ENCODE data around the gene ASPG.

The ASPG gene

DNA sequence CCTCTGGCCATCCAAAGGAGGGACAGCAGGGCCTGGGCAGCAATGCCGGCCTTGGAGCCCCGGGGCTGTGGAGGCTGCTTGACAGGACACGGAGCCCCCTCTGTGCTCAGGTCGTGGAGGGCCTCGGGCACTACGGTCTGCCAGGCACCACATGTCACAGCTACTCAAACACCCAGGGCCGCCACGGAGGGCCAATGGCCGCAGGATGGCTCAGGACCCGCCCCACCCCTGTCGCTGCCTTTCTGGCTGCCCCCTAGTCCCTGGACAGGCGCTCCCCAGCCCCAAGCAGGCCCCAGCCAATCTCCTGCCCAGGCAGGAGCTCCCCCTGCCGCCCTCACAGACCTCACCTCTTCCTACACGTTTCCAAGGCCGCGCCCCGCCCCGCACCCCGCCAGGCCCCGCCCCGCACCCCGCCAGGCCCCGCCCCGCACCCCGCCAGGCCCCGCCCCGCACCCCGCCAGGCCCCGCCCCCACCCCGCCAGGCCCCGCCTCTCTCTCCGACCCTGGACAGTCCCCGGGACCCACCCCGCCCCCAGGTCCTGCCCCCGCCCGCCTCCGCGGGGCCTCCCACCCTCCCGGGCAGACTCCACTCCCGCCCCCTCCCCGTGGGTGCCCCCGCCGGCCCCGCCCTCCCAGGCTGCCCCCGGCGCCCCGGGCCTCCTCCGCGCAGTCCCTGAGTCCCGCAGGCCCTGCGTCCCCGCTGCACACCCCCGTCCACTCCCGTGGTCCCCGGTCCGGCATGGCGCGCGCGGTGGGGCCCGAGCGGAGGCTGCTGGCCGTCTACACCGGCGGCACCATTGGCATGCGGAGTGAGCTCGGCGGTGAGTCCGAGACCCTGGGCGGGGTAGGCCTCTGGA lies at the start of gene ASPG:
Gene ASPG, plus strand, starts transcription at position 669 of the 857 bp plus-strand sequence. Its CDS starts 71 bp downstream, at position 740.
- no peak for DNase-seq

DNA sequence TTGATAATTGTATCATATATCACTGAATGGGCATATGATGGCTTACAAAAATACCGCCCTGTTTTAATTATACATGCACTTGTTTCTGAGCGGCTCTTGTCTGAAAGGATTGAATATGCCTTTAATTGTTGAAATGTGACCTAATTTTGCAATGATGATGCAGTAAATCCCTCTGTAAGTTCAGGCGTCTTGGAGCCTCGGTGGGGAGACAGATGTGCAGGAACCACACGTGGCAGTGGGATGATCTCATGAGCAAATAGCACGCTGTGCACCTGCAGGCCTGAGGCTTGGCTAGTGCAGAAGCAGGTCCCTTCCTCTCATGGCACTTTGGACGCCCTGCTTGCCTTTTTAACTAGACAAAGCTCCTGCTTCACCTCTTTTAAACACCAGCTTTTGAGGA lies 49.3 kb upstream of the ASPG start:
- DNase-seq: no peak

DNA sequence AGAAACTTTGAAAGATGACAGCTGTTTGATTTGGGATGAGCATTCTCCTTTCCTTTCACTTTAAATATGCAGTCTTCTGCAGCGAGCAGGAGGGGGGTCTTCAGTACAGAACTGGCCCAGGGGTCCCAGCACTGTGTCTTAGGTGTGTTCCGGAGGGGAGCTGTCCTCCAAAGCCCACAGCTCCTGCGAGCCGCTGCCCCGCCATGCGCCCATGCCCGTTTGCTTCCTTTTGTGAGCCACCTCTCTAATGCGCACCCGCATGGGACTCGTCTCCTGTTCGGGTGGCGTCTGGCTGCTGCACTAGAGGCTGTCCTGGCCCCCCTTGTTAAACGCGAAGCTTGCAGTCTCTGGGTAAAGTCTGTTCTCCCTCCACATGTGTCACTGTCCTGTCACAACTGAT lies 48.4 kb upstream of the ASPG start:
- DNase-seq: no peak

DNA sequence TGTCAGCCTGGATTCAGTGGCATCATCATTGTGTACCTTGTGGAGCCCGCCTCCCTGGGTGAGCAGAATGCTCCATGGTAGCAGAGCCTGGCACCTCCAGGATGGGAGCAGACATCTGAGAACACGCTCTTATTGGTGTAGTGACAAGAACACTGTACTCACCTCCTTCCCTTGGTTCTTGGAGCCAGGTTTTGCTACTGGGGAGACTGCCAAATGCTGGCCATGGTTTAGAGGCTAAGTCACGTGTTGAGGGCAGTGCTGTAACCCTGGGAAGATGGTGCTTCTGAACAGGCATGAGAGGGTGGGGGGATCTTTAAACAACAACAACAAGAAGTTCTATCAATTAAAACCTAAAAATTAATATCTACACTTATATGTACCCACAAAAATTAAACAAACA lies 47.6 kb upstream of the ASPG start:
- DNase-seq: no peak

DNA sequence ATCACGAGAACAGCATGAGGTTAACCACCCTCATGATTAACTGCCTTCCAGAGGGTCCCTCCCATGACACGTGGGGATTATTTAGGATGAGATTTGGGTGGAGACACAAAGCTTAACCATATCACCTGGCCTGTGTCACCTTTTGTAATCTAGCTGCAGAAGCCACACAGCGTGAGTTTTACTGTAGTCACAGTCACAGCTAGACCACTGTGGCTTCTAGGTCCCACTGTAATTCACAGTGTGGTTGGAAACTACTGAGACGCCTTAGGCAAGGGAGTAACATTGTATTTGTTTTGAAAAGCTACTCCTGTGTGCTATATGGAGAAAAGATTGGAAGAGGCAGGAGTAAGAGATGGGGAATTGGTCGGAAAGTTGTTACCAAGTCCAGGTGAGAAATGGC lies 46.3 kb upstream of the ASPG start:
- DNase-seq: no peak

DNA sequence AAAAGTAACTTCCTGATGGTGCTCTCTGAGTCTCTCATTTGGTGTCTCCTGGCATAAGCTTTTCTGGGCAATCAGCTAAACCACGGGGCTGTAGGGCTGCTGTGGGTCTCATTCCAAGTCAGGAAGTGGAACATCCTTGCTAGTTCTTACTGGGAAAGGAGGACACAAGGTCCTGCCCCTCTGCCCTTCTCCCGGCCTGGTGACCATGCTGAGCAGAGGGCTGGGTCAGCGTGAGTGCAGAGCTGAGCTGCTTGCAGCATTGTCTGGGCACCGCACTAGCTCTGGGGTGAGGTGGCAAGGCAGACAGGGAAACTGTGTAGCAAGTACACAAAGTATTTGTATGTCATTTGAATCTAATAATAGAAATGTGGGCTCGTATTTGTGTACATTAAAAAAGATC lies 45.0 kb upstream of the ASPG start:
- DNase-seq: no peak

DNA sequence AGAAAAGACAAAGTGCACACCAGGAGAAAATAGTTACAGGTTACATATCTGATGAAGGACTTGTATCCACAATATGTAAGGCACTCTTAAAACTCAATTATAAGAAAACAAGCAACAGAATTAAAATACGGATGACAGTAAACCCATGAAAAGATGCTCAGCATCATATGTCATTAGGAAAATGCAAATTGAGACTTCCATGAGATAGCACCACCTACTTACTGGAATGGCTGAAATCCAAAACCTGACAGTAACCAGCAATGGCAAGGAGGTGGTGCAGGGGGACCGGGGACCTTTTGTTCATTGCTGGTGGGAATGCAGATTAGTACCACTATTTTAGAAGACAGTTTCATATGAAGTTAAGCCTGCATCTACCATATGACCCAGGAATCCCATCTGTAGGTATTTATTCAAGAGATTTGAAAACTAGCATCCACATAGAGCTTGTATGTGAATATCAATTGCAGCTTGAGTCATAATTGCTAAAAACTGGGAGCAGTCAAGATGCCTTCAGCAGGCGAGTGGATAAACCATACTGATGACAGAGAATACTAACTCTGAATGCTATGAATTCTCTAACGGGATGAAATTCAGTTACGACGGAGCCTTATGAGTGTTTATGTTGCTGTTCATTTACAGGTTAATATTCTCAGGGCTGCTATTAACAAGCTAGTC lies 43.9 kb upstream of the ASPG start:
- no peak for DNase-seq

DNA sequence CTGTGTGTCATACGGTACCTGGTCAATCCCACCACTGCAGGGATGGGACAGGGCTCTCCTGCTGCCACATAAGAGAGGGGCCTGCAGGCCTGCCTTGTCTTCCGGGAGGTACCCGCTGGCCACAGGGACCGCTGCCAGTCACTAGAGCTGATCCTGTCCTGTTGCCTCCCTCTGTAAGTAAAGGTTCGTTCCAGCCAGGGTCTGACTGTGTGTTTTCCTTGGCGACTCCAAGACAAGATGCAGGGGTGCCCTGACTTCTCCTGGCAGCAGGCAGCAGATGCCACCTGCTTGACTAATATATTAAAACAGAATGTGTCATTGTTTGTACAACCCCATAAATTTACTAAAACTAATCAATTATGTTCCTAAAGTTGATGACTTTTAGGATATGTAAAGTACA lies 41.5 kb upstream of the ASPG start:
- no peak for DNase-seq

DNA sequence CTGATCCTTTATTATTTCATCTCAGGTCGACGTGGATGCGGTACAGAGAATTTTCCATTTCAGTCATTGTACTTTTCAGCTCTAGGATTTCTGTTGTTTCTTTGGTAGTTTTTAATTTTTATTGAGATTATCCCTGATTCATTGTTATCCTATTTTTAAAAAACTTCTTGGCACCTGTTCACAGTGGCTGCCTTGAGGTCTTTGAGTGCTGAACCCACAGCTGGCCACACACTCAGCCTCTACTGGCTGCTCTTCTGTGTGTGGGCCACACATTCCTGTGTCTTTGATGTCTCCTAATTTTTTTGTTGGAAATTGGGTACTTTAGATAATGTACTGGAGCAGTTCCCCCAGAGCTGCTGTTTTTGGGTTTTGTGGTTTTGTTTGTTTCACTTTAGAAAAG lies 37.7 kb upstream of the ASPG start:
- no peak for DNase-seq

DNA sequence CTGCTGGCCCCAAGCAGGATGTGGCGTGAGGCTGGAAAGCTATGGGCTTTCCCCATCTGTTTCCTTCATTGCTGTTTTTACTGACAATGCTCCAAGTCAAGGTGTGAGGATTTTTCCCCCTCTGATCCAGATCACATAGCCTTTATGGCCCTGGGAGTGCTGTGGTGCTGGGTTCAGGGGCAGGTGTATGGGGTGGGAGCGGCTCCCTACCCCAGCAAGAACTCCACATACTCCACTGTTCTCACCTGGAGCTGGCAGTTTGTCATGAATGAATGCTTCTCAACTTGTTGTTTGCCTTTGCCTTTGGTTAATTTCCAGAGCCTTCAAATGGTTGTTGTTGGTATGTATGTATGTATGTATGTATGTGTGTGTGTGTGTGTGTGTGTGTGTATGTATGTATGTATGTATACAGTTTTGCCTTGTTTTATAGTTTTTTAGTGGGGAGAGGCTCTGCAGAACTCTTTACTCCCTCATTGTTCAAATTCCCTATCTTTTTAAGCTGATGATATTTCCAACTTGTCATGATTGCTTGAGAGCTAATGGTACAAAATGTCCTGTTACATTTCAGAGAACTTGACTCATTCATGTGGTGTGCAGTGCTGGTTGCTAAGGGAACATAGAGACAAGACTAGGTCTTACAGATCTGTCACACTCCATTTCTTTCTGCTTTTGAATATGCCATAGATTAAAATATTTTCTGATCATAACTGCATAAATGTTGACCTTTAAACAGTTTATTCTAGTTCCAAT lies 36.6 kb upstream of the ASPG start:
- DNase-seq: no peak

DNA sequence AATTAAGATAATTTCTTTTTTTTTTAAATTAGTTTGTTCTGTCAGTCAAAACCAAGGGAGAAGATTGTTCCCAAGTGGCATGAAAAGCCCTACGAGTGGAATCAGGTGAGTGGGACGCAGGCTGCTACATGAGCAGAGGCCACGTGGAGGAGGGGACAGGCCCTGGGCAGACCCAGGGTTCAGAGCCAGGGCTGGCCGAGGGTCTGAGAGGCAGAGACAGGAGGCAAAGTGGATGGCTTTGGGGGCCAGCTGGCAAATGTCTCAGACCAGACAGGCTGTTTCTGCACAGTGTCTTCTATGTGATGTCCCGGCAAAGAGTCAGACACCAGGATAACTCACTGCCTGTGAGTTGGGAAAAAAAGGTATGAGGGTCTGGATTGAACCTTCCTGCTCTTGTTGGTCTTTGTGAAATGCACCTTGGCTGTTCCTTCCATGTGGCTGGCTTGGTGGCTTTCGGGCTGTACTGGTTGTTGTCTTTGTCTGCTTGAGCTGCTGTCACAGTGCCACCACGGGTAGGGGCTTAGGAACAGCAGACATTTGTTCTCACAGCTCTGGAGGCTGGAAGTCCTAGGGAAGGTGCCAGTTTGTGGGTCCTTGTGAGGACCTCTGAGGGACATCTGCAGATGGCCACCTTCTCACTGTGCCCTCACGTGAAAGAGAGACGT lies 35.8 kb upstream of the ASPG start:
- no peak for DNase-seq

DNA sequence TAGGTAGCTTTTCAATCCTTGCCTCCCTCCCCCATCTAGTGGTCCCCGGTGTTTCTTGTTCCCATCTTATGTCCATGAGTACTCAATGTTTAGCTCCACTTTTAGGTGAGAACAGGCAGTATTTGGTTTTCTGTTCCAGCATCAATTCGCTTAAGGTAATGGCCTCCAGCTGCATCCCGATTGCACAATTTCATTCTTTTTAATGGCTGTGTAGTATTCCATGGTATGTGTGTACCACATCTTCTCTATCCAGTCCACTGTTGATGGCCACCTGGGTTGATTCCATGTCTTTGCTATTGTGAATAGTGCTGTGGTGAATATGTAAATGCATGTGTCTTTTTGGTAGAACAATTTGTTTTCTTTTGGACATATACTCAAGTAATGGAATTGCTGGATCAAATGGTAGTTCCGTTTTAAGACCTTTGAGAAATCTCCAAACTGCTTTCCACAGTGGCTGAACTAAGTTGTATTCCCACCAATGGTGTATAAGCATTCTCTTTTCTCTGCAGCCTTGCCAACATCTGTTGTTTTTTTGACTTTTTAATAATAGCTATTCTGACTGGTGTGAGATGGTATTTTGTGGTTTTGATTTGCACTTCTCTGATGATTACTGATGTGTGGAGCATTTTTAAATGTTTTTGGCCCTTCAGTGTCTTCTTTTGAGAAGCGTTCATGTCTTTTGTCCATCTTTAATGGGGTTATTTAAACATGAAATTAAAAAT lies 34.2 kb upstream of the ASPG start:
- DNase-seq: no peak

DNA sequence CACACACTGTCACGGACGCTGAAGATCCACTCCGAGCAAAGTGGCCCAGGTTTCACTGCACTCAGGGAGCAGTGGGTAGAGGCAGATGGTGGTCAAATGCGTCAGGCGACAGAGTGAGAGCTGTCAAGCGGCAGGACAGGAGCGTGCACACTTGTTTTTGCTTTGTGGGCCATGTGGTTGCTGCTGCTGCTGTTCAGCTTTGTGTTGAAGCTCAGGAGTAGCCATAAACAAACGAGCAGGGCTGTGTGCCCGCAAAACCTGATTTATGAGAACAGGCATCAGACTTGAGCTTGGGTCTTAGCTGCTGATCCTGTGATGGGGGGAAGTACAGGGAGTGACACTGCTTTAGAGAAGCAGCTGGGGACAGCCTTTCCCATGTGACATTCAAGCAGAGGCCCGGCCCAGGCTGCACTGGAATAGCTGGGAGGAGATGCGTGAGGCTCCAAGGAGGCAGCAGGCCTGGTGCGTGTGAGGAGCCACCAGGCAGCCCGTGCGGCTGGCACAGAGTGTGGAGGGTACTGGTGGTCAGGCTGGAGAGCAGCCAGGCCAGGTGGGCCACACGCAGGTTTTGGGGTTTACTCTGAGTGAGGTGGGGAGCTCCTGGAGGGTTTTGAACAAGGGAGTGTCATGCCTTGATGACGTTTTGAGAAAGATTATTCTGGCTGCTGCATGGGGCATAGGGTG lies 31.1 kb upstream of the ASPG start:
- DNase-seq: no peak

DNA sequence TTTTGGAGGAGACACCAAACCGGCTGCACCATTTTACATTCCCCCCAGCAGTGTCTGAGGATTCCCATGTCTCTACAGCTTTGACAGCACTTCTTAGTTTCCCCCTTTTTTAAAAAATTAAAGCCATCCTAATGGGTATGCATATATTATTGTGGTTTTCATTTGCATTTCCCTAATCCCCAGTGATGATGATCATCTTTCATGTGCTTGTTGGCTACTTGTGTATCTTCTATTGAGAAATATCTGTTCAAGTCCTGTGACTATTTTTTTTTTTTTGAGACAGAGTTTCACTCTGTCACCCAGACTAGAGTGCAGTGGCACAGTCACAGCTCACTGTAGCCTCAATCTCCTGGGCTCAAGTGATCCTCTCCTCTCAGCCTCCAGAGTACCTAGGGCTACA lies 23.2 kb upstream of the ASPG start:
- DNase-seq: no peak

DNA sequence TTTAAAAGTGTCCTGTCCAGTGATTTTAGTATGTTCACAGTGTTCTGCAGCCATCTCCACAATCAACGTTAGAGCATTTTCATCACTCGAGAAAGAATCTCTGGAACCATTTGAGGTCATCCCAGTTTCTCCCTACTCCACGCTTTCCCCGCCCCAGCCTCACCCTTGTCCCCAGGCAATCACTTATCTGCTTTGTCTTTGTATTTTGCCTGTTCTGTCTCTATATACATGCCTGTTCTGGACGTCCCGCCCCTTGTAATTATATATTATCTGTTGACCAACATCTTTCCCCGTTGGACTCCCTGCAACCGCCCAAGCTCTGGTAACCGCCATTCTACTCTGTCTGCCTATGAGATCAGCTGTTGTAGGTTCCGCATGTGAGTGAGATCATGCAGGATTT lies 21.5 kb upstream of the ASPG start:
- DNase-seq: no peak

DNA sequence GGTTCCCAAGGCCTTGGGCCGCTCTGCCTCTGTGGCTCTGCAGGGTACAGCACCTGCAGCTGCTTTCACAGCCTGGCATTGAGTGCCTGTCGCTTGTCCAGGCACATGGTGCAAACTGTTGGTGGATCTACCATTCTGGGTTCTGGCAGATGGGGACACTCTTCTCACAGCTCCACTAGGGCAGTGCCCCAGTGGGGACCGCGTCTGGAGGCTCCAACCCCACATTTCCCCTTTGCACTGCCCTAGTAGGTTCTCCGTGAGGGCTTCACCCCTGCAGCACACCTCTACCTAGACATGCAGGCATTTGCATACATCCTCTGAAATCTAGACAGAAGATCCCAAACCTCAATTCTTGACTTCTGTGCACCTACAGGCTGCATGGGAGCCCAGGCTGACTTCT lies 19.2 kb upstream of the ASPG start:
- no peak for DNase-seq

DNA sequence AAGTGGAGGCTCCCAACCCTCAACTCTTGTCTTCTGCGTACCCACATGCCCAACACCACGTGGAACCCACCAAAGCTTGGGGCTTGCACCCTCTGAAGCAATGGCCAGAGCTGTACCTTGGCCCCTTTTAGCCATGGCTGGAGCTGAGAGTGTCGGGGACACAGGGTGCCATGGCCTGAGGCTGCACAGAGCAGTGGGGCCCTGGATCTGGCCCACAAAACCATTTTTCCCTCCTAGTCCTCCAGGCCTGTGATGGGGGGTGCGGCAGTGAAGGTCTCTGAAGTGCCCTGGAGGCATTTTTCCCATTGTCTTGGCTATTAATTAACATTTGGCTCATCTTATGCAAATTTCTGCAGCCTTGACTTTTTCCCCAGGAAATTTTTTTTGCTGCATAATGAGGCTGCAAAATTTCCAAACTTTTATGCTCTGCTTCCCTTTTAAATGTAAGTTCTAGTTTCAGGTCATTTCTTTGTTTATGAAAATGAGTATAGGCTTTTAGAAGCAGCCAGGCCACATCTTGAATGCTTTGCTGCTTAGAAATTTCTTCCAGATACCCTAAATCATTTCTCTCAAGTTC lies 18.7 kb upstream of the ASPG start:
- DNase-seq: no peak

DNA sequence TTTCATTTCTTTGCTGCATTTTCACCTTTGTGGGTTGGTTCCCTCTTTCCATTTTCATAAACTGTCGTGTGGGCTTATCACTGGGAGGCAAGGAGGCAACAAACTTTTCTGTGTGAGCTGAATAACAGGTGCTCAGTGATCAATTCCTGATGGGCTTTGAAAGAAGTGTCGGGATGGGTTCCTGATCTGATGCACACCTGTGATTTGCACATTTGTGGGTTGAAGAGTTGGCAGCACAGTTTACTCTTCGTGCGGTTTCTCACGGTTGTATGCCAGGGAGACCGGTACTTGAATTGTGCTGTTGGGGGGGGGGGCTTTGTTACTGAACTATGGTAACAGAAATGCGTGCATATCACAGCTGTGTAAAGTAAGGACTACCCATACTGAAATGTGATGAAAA lies 16.0 kb upstream of the ASPG start:
- DNase-seq: no peak

DNA sequence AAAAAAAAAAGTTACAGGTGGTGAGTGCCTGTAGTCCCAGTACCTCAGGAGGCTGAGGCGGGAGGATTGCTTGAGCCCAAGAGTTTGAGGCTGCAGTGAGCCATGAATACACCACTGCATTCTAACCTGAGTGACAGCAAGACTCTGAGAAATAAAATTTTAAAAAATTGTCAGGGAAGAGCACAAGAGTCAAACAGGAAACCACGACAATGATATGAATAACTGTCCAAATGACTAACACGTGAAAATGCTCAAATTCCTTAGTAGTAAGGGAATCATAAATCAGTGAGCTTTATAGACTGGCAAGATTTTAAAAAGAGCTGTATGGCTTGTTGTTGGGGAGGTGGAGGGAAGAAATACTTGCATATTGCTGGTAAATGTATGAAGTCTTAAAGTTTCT lies 12.9 kb upstream of the ASPG start:
- DNase-seq: no peak

DNA sequence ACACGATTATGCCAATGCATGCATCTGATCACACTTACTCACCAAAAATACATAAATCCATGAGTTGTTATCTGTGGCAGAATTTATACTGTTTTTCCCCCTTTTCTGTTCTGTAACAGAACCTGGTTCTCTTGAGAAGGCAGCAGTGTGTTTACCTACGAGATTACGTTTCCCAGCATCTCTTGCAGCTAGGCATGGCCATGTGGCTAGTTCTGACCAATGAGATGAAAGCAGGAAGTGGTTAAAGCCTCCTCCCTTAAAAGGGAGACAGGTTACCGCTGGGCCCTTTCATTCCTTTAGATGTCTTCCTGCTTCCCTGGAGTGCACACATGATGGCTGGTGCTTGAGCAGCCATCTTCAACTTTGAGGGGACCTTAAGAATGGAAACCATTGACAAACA lies 11.7 kb upstream of the ASPG start:
- DNase-seq: no peak

DNA sequence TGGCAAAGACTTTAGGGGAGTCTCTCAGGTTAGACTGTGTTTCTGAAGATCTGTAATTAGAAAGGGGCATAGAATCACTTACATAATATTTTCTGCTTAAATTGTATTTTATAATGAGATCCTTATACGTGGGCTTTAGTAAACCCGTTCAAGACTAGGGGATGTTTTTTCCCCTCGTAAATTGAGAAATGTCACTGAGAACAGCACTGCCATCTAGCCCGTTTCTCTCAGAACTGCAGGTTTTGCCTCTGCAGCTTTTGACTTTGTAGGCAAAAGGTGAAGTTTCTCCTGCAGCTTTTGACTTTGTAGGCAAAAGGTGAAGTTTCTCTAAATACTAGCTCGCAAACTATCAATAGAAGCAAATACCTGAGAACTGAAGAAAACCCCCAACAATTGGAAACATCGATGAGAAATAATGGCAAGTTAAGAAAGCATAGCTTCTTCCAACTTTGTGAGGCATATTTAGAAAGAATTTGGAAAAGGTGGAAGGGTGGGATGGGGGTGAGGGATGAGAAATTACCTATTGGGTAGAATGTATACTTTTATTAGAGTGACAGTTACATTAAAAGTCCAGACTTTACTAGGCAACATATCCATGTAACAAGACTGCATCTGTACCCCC lies 9.9 kb upstream of the ASPG start:
- DNase-seq: no peak
